GM12891 (cell line): ENCODE data around the gene KRT35.

Source experiments
- DNase-seq: peaks from one replicate; pipeline ENCODE4 v3.0.0; 2011; ENCODE audit warnings: low spot score; ENCODE audit not compliant: insufficient read length
- FAIRE-seq: peaks from 2 replicates; lab custom pipeline; 2011; peaks lifted over from hg19 to GRCh38; lab: Jason Lieb, UNC
- PAX5 ChIP-seq: IDR thresholded peaks from 2 replicates; pipeline ENCODE4 v1.6.1; 2011; ENCODE audit warnings: low read length, moderate library complexity, mild to moderate bottlenecking; ENCODE audit not compliant: insufficient read depth, severe bottlenecking
- POLR2A ChIP-seq: IDR thresholded peaks from 2 replicates; pipeline ENCODE4 v1.6.1; 2011; ENCODE audit warnings: low read depth, low read length, control low read depth
- POLR2AphosphoS5 ChIP-seq: IDR thresholded peaks from 2 replicates; pipeline ENCODE4 v1.6.1; 2011; ENCODE audit warnings: low read depth, low read length, control low read depth
- POU2F2 ChIP-seq: IDR thresholded peaks from 2 replicates; pipeline ENCODE4 v1.6.1; 2011; ENCODE audit warnings: low read depth, mild to moderate bottlenecking, control low read depth, low read length, moderate library complexity
- SPI1 ChIP-seq: IDR thresholded peaks from 2 replicates; pipeline ENCODE4 v1.6.1; 2011; ENCODE audit warnings: low read depth, low read length, control low read depth
- TAF1 ChIP-seq: IDR thresholded peaks from 2 replicates; pipeline ENCODE4 v1.6.1; 2011; ENCODE audit warnings: low read depth, low read length, control low read depth

The KRT35 gene

GRCh38 chr17:41513168-41513547, 32.2 kb upstream of the KRT35 start:
- no peak for DNase-seq
- no peak for FAIRE-seq
- TF ChIP-seq PAX5: no peak
- no peak for TF ChIP-seq TAF1
- no peak for TF ChIP-seq SPI1
- TF ChIP-seq POLR2AphosphoS5: no peak
- no peak for TF ChIP-seq POLR2A
- no peak for TF ChIP-seq POU2F2

- FAIRE-seq (no peak), DNase-seq (no peak)
- no peak for TF ChIP-seq TAF1
- no peak for TF ChIP-seq POLR2A
- TF ChIP-seq SPI1: no peak
- TF ChIP-seq PAX5: no peak
- TF ChIP-seq POLR2AphosphoS5: no peak
- no peak for TF ChIP-seq POU2F2
Observed at GRCh38 chr17:41512546-41513167, 31.7 kb upstream of the KRT35 start.

GRCh38 chr17:41511716-41512115, 30.8 kb upstream of the KRT35 start:
- TF ChIP-seq POU2F2 (no peak), POLR2AphosphoS5 (no peak), TAF1 (no peak), POLR2A (no peak), SPI1 (no peak), PAX5 (no peak)
- DNase-seq (no peak), FAIRE-seq (no peak)

GRCh38 chr17:41511116-41511515, 30.2 kb upstream of the KRT35 start:
- DNase-seq (no peak), FAIRE-seq (no peak)
- TF ChIP-seq SPI1 (no peak), TAF1 (no peak), POLR2A (no peak), POU2F2 (no peak), POLR2AphosphoS5 (no peak), PAX5 (no peak)

- FAIRE-seq: no peak
- TF ChIP-seq PAX5 (no peak), SPI1 (no peak), TAF1 (no peak), POU2F2 (no peak), POLR2A (no peak), POLR2AphosphoS5 (no peak)
- DNase-seq: no peak
Observed at GRCh38 chr17:41510251-41511065, 29.5 kb upstream of the KRT35 start.

GRCh38 chr17:41507315-41507880, 26.4 kb upstream of the KRT35 start:
- TF ChIP-seq PAX5 (no peak), SPI1 (no peak), POLR2A (no peak), POU2F2 (no peak), POLR2AphosphoS5 (no peak), TAF1 (no peak)
- no peak for DNase-seq
- no peak for FAIRE-seq

GRCh38 chr17:41505809-41506767, 25.1 kb upstream of the KRT35 start:
- no peak for FAIRE-seq
- DNase-seq: no peak
- peak; percentile 87 for TF ChIP-seq SPI1
- TF ChIP-seq PAX5: no peak
- no peak for TF ChIP-seq POU2F2

GRCh38 chr17:41505007-41505808, 24.3 kb upstream of the KRT35 start, which contains the start of gene KRT13:
TSS of gene KRT13 (minus strand) at chr17:41505612. CDS start at chr17:41505550, 62 bp downstream.
- DNase-seq (no peak), FAIRE-seq (no peak)
- TF ChIP-seq POU2F2: no peak
- no peak for TF ChIP-seq POLR2A
- no peak for TF ChIP-seq PAX5
- TF ChIP-seq POLR2AphosphoS5: no peak
- no peak for TF ChIP-seq SPI1
- TF ChIP-seq TAF1: no peak
